Osteoblast (primary cell): ENCODE measurements around the gene SOBP. TPM values are rescaled to one million over a fixed set of nuclear protein-coding genes. Genes with fewer than 3 reads are reported as not detected.
"Not testable (repeated sequence)": the region's sequence is repeated elsewhere in the genome, so short reads cannot be mapped to it uniquely, and the experiment has no call there.

Experiments
- DNase-seq: peaks from one replicate; pipeline ENCODE4 v3.0.0; 2011; ENCODE audit warnings: low spot score, mixed read lengths; ENCODE audit not compliant: insufficient read length; ENCODE audit errors: missing footprints
- H2AFZ ChIP-seq: 2 replicates; pipeline ENCODE4 v1.6.0; 2011; ENCODE audit warnings: mild to moderate bottlenecking, low read length
- H3K27ac ChIP-seq: 2 replicates; pipeline ENCODE4 v1.5.1; 2011; ENCODE audit warnings: mild to moderate bottlenecking, low read depth, low read length, moderate library complexity
- H3K27me3 ChIP-seq: 2 replicates; pipeline ENCODE4 v1.6.0; 2012; ENCODE audit warnings: mild to moderate bottlenecking, control low read depth, inconsistent platforms, low read length, moderate library complexity; ENCODE audit not compliant: insufficient read depth
- H3K36me3 ChIP-seq: 2 replicates; pipeline ENCODE4 v1.5.1; 2011; ENCODE audit warnings: mild to moderate bottlenecking, low read length, control low read depth, moderate library complexity; ENCODE audit not compliant: insufficient read depth
- H3K4me1 ChIP-seq: 2 replicates; pipeline ENCODE4 v1.5.1; 2011; ENCODE audit warnings: mild to moderate bottlenecking, low read length, control low read depth, moderate library complexity; ENCODE audit not compliant: insufficient read depth
- H3K4me2 ChIP-seq: 2 replicates; pipeline ENCODE4 v1.6.0; 2011; ENCODE audit warnings: mild to moderate bottlenecking, low read length; ENCODE audit not compliant: insufficient read depth
- H3K4me3 ChIP-seq: fragments of 200-600 bp; sonication (generic); 3 replicates; pipeline ENCODE4 v1.5.1; 2012; ENCODE audit warnings: mild to moderate bottlenecking, low read length, inconsistent platforms; ENCODE audit not compliant: insufficient read depth
- H3K79me2 ChIP-seq: 2 replicates; pipeline ENCODE4 v1.6.0; 2012; ENCODE audit warnings: mild to moderate bottlenecking, low read length, control low read depth, inconsistent platforms; ENCODE audit not compliant: insufficient read depth
- H3K9me3 ChIP-seq: 2 replicates; pipeline ENCODE4 v1.5.1; 2011; ENCODE audit warnings: low read depth, low read length, control low read depth
- H4K20me1 ChIP-seq: 2 replicates; pipeline ENCODE4 v1.6.0; 2012; ENCODE audit warnings: mild to moderate bottlenecking, low read length, control low read depth; ENCODE audit not compliant: insufficient read depth
- total RNA-seq: library from RNA; depleted of rRNA; stranded (reverse); fragments of >200 nt; gene quantifications from 2 replicates; pipeline ENCODE4 v1.2.3, GENCODE V29; 2012
- TF ChIP-seq, protein P1 (sequence below): IDR thresholded peaks from 2 replicates; pipeline ENCODE4 v1.5.1; 2011; ENCODE audit warnings: mild to moderate bottlenecking, low read depth, low read length, moderate library complexity; ENCODE audit errors: extremely low read depth

Gene SOBP
- total RNA-seq, 1 donor = 3.6 TPM

DNA sequence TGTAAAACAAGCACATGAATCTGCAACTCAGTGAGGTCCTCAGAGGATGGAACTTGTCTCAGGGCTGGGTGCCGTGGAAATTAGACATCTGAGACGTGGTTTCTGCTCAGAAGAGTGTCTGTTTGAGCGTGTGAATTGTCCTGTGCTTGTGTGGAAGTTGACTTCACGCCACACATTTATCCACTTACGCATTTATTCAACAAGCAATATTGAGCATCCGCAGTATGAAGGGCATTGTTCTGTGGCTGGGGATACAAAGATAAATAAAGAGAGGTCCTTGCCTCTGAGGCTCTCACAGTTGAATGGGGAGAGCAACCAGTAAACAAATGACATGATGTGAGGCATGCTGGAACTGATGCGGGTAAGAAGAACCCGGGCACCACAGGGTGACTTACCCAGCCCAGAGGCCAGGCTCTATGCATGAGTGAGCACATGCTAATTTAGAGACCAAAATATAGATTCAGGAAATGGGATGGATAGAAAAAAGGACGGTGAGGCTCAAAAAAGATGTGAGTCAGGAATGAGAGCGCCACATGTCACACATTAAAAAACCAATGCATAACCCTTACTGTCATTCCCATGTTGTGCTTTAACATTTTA, 60.4 kb downstream of the SOBP start:
- no peak overlapping the region for H3K27ac ChIP-seq
- no peaks in the 10 kb centered on the region for H3K4me1 ChIP-seq
- no peaks in the 10 kb centered on the region for H3K36me3 ChIP-seq
- H4K20me1 ChIP-seq = no peaks in the 10 kb centered on the region
- no peaks in the 10 kb centered on the region for H3K9me3 ChIP-seq
- H3K27me3 ChIP-seq = no peaks in the 10 kb centered on the region
- no peak for DNase-seq
- TF ChIP-seq, protein P1, sequence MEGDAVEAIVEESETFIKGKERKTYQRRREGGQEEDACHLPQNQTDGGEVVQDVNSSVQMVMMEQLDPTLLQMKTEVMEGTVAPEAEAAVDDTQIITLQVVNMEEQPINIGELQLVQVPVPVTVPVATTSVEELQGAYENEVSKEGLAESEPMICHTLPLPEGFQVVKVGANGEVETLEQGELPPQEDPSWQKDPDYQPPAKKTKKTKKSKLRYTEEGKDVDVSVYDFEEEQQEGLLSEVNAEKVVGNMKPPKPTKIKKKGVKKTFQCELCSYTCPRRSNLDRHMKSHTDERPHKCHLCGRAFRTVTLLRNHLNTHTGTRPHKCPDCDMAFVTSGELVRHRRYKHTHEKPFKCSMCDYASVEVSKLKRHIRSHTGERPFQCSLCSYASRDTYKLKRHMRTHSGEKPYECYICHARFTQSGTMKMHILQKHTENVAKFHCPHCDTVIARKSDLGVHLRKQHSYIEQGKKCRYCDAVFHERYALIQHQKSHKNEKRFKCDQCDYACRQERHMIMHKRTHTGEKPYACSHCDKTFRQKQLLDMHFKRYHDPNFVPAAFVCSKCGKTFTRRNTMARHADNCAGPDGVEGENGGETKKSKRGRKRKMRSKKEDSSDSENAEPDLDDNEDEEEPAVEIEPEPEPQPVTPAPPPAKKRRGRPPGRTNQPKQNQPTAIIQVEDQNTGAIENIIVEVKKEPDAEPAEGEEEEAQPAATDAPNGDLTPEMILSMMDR = no peak
- H2AFZ ChIP-seq = no peak overlapping the region
- no peak overlapping the region for H3K4me2 ChIP-seq
- no peaks in the 10 kb centered on the region for H3K79me2 ChIP-seq
- H3K4me3 ChIP-seq = no peak overlapping the region

DNA sequence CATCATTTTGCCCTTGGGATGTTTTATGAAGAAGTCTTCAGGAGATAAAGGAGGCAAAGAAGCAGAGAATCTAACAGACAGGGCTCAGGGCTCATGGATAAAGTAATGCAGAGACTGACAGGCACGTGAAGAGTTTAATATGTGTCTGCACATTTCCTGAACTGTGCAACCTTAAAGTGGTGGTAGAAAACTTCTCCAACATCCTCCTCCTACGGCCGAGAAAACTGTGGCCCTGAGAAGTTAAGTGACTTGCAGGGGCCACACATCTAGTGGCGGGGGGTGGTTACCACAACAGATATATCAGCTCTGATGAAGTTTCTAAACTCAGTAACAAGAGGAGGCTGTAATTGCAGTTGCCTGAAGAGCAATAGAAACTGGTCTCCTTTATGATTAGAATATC, 61.0 kb downstream of the SOBP start:
- H3K36me3 ChIP-seq = no peaks in the 10 kb centered on the region

DNA sequence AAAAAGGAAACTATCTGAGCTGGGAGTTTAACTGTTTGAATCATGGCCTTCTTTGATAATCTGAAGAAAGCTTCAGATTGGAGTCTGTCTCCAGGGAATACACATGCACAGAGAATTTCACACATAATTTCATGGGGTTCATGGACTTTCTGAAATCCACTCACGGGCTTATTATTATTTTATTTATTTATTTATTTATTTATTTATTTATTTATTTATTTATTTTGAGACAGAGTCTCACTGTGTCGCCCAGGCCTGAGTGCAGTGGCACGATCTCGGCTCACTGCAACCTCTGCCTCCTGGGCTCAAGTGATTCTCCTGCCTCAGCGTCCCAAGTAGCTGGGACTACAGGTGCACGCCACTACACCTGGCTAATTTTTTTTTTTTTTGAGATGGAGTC, 63.2 kb downstream of the SOBP start:
- H3K27me3 ChIP-seq, H3K9me3 ChIP-seq, H3K79me2 ChIP-seq, H3K4me3 ChIP-seq, H3K4me1 ChIP-seq, DNase-seq, H3K36me3 ChIP-seq, H3K27ac ChIP-seq, H4K20me1 ChIP-seq, H3K4me2 ChIP-seq, H2AFZ ChIP-seq: not testable (repeated sequence)

More for the DNA sequence above, 61.0 kb downstream of the SOBP start:
- Histone ChIP-seq H3K4me3 (no peak overlapping the region), H3K79me2 (no peaks in the 10 kb centered on the region), H3K9me3 (no peaks in the 10 kb centered on the region), H4K20me1 (no peaks in the 10 kb centered on the region), H2AFZ (no peak overlapping the region), H3K4me1 (no peaks in the 10 kb centered on the region), H3K27ac (no peak overlapping the region), H3K4me2 (no peak overlapping the region), H3K27me3 (no peaks in the 10 kb centered on the region)
- TF ChIP-seq, protein P1 = no peak
- DNase-seq = no peak

DNA sequence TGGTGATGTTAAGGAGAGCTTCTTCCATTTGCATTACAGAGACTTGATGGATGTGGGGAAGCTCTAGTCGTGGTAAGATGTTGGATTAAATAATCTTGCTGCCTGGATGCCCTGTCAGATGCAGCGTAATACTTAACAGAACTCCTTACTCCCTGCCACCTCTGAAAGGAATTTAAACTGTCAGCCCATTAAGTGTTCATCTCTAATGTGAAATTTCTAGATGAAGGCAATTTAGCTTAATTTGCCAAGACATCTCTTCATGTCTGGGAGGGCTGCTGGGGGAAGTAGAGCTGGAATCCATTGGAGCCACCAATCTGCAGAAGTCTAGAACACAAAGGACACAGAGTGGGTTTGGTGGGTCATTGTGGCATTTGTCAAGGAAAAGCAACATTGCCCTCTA, 64.4 kb downstream of the SOBP start:
- Histone ChIP-seq H3K9me3 (no peaks in the 10 kb centered on the region), H3K27ac (no peak overlapping the region), H3K4me3 (no peak overlapping the region), H3K36me3 (no peaks in the 10 kb centered on the region), H3K79me2 (no peaks in the 10 kb centered on the region), H3K27me3 (no peaks in the 10 kb centered on the region), H3K4me1 (no peaks in the 10 kb centered on the region), H4K20me1 (no peaks in the 10 kb centered on the region), H2AFZ (no peak overlapping the region), H3K4me2 (no peak overlapping the region)
- DNase-seq = no peak
- TF ChIP-seq, protein P1 = no peak
